T-helper 17 cell (primary cell): Measurements from ENCODE around the gene RIPK4. TPM values are rescaled to one million over a fixed set of nuclear protein-coding genes. Genes with fewer than 3 reads are reported as not detected.
"Not testable (repeated sequence)": the region's sequence is repeated elsewhere in the genome, so short reads cannot be mapped to it uniquely, and the experiment has no call there.

Experiments used
- ATAC-seq: fragments of 150-1000 bp; cut with Tn5 transposase; 2 replicates; pipeline ENCODE4 v1.10.0; 2021; ENCODE audit warnings: mild to moderate bottlenecking, moderate library complexity
- DNase-seq, 3 donors: peaks; one replicate each; pipeline versions ENCODE4 v3.0.0 to v3.0.0-alpha.2; 2020 to 2021
- H3K9me3 ChIP-seq: one replicate; pipeline ENCODE4 v1.7.0; 2013; ENCODE audit warnings: low read length, mild to moderate bottlenecking; ENCODE audit not compliant: control insufficient read depth, poor library complexity, severe bottlenecking
- H3K27ac Mint-ChIP-seq: one replicate; pipeline ENCODE4 v1.8.0; 2022; ENCODE audit warnings: mild to moderate bottlenecking, moderate library complexity, mixed read lengths
- H3K27me3 Mint-ChIP-seq: one replicate; pipeline ENCODE4 v1.8.0; 2022; ENCODE audit warnings: mixed read lengths
- H3K36me3 Mint-ChIP-seq: one replicate; pipeline ENCODE4 v1.8.0; 2022; ENCODE audit warnings: low read depth, mixed read lengths
- H3K4me1 Mint-ChIP-seq: one replicate; pipeline ENCODE4 v1.8.0; 2022; ENCODE audit warnings: mild to moderate bottlenecking, mixed read lengths
- H3K4me3 Mint-ChIP-seq: one replicate; pipeline ENCODE4 v1.8.0; 2022; ENCODE audit warnings: mild to moderate bottlenecking, moderate library complexity, mixed read lengths
- total RNA-seq, 4 donors: library from RNA in 2 of 4; stranded (reverse) in 2 of 4; gene quantifications; one replicate each; pipeline ENCODE4 v1.2.3 and lab custom pipeline; 2022 to 2026

Gene RIPK4
- total RNA-seq, 2 donors from 2014 or later: 0.37 to 0.50 TPM

DNA sequence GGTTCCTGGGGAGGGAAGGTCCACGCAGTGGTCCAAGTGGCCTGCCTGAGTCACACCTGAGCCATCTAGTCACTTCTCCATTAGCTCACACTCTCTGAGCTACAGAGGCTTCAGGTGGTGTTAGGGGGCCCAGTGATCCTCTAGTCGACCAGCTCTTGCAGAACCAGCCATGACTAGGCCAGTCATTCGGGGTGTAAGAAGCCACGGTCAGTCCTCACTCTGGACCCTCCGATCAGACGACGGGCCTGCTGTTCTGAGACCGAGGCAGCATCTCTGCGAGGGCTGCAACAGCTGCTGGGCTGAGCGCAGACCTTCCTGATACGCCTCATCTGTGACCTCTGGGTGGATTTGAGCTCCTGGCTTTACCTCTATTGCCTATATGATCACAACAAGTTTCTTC is 68.8 kb downstream of the RIPK4 start:
- H3K4me3 Mint-ChIP-seq: no peak overlapping the region

DNA sequence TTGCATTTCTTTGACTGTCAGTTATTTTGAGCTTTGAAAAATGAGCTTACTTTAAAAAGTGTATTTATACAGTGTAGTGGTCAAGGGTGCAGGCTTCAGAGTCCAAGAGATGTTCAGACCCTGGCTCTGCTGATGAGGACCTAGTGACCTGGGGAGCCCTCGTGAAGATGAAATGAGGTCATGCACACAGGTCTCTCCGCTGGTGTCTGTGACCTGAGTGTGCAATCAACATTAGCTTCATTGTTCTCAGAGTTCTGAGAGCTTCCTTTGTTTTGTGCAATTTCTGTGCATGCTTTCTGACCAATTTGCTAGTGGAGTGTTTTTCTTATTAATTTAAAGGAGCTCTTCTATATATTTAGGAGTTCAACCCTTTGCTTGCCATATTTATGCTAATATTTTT is 71.3 kb downstream of the RIPK4 start:
- Mint-ChIP-seq H3K4me3 (no peak overlapping the region), H3K27me3 (peaks cover 52% of the 10 kb centered on the region), H3K27ac (no peak overlapping the region), H3K36me3 (no peaks in the 10 kb centered on the region), H3K4me1 (no peaks in the 10 kb centered on the region)
- no peaks in the 10 kb centered on the region for H3K9me3 ChIP-seq
- no peak for DNase-seq
- no peak for ATAC-seq

More for the DNA sequence above, 68.8 kb downstream of the RIPK4 start:
- Mint-ChIP-seq H3K27me3 (peaks cover 50% of the 10 kb centered on the region), H3K4me1 (no peaks in the 10 kb centered on the region), H3K36me3 (peaks cover 2% of the 10 kb centered on the region), H3K27ac (no peak overlapping the region)
- ATAC-seq: no peak
- DNase-seq: no peak
- H3K9me3 ChIP-seq: no peaks in the 10 kb centered on the region

DNA sequence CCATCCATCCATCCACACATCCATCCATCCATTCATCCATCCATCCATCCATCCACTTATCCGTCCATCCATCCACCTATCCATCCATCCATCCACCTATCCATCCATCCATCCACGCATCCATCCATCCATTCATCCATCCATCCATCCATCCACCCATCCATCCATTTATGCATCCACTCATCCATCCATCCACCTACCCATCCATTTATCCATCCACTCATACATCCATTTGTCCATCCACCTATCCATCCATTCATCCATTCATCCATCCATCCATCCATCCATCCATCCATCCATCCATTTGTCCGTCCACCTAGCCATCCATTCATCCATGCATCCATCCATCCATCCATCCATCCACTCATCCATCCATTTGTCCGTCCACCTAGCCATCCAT is 72.8 kb downstream of the RIPK4 start:
- peaks cover 42% of the 10 kb centered on the region for H3K27me3 Mint-ChIP-seq
- ATAC-seq, H3K9me3 ChIP-seq, H3K27ac Mint-ChIP-seq, DNase-seq, H3K36me3 Mint-ChIP-seq, H3K4me1 Mint-ChIP-seq, H3K4me3 Mint-ChIP-seq: not testable (repeated sequence)

- no peak for ATAC-seq
- Mint-ChIP-seq H3K36me3 (no peaks in the 10 kb centered on the region), H3K4me1 (no peaks in the 10 kb centered on the region), H3K27ac (no peak overlapping the region), H3K27me3 (peaks cover 39% of the 10 kb centered on the region), H3K4me3 (no peak overlapping the region)
- H3K9me3 ChIP-seq: no peaks in the 10 kb centered on the region
- DNase-seq: no peak
These were observed 74.7 kb downstream of the RIPK4 start for GRCh38 chr21:41692185-41692565.

GRCh38 chr21:41691205-41692184 is 75.4 kb downstream of the RIPK4 start:
- DNase-seq (no peak), ATAC-seq (no peak)

More at GRCh38 chr21:41691205-41692184, 75.4 kb downstream of the RIPK4 start:
- Mint-ChIP-seq H3K4me1 (no peaks in the 10 kb centered on the region), H3K27ac (no peak overlapping the region), H3K4me3 (no peak overlapping the region), H3K36me3 (no peaks in the 10 kb centered on the region), H3K27me3 (peaks cover 44% of the 10 kb centered on the region)
- no peaks in the 10 kb centered on the region for H3K9me3 ChIP-seq

Other genes with a start within 250 kb of the RIPK4 start
- 10 to 100 TPM; 11.0 to 13.4 TPM for gene PRDM15, start 112.3 kb upstream of the RIPK4 start, total RNA-seq
- 1 to 10 TPM; 3.7 to 6.0 TPM for gene C2CD2, start 187.0 kb upstream of the RIPK4 start, total RNA-seq
- 100 to 1,000 TPM; 110 to 118 TPM for gene ZBTB21, start 243.3 kb upstream of the RIPK4 start, total RNA-seq